Mammary microvascular endothelial cell (primary cell): ENCODE results near the gene CADM4. TPM values are rescaled to one million over a fixed set of nuclear protein-coding genes. Genes with fewer than 3 reads are reported as not detected.

Experiments used
- total RNA-seq: library from RNA; depleted of rRNA; stranded (reverse); fragments of >200 nt; gene quantifications from 2 replicates; pipeline ENCODE4 v1.2.3, GENCODE V29; 2015

Gene CADM4
- 1.1 and 1.6 TPM in 2 replicates for total RNA-seq

GRCh38 chr19:43639519-43640423 is at the start of gene CADM4:
Gene CADM4 (minus strand): TSS chr19:43639850. CDS start chr19:43639790, 60 bp downstream.

DNA sequence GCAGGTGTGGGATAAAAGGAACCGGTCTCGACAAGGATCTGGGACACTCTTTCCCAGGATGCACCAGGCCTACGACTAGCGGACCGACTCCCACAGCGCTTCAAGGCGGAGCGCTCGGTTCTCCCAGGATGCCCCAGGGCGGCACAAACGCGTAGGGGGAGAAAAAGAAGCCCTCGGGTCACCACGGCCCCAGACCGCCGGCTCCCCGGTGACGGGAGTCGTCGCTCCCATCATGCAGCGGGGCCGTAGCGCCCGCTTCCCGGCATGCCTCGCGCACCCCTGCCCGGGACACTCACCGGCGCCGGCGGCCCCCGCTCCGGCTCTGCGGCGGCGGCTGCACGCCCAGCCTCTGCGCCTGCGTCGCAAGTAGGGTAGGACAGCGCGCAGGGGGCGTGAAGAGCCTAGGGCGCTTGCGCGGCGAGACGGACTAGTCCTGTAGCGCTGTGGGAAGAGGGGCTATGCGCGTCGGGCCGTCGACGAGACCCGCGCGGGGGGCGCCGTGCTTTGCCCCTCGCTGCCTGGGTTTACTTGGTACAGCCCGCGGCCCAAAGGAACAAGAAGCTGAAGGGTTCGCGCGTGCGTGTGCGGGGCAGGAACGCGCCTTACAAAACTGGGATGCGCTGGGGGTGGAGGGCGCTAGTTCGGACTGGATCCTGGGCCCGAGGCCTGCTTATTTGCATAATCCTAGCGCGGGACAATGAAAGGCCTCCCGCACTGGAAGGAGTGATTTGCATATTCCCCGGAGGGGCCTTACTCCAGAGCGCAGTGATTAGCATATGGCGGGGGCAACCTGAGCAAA is 20.2 kb downstream of the CADM4 start, which contains the start of gene ZNF428:
Gene ZNF428, minus strand, starts transcription at position 368 of the 799 bp plus-strand sequence. CDS start 5,325 bp downstream, outside the sequence.

DNA sequence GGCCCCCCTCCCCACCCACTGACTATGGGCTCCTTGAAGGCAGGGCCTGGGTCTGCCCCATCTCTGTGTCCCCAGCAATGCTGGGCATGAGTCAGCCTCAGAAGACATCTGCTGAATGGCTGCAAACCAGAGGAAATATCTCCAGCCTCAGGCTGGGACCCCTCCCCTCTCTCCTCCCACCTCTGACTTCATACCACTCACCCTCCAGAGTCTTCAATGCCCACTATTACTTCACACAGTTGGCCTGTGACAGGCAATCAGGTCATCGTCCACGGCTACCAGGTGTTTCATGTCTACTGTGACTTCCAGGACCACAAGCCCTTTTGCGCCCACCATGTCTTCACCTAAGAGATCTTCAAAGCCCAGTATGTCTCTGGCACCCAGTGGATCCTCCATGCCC is 27.9 kb downstream of the CADM4 start, which contains the start of gene SRRM5:
Gene SRRM5, plus strand, starts transcription at position 301 of the 400 bp plus-strand sequence. Its CDS starts 34 bp downstream, at position 335.

GRCh38 chr19:43595999-43596841 is 43.4 kb downstream of the CADM4 start, which contains the start of the genes IRGQ and ZNF576:
Gene IRGQ (minus strand): TSS chr19:43596134. CDS start chr19:43595338, 796 bp downstream.
Gene ZNF576 (plus strand): TSS chr19:43596595. CDS start chr19:43597109, 514 bp downstream.

DNA sequence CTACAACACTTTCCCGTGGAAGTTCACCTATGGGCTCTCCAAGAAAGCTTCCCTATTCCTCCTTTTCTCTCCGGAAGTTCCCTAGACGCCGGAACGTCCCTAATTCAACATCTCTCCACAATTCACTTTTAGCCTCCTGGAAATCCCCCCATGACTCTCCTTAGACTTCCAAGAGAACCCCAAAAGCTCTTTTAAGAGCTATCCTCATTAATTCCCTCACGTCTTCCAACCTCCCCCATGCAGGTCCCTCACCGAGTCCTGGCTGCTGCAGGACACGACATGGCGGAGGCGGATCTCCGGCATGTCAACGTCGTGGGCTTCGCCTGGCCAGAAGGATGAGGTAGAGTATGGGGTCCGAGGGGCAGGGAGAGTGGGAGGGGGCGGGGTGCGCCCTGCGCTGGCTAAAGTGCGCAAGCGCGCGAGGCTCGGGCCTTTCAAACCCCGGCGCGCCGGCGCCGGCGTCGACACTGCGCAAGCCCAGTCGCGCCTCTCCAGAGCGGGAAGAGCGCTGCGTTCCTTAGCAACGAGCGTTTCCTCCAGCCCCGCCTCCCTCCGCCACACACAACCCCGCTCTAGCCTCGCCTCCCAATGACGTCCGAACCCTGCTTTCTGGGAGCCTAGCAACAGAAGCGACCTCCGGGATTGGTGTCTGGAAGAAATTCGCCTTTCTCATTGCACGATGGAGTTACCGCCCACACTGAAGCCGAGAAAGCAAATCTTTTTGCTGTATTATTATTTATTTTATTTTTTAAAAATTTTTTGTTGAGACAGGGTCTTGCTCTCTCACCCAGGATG is 64.3 kb downstream of the CADM4 start, which contains the start of the genes PINLYP and XRCC1:
Gene PINLYP, plus strand, starts transcription at position 646 of the 795 bp plus-strand sequence. CDS start 1,391 bp downstream, outside the sequence.
Gene XRCC1, minus strand, starts transcription at position 372 of the 795 bp plus-strand sequence. Its CDS starts 69 bp downstream, at position 303.

Other genes starting within 250 kb of the CADM4 start
- gene TEX101, start 225.0 kb downstream of the CADM4 start, total RNA-seq, result not detected in 2 replicates
- gene LYPD3, start 174.2 kb downstream of the CADM4 start, total RNA-seq, result 0.10 TPM in 1 of 2 replicates, not detected in the other
- 2.9 and 5.4 TPM in 2 replicates for gene PHLDB3, start 135.1 kb downstream of the CADM4 start, total RNA-seq
- 57.5 and 60.8 TPM in 2 replicates for gene ETHE1, start 112.6 kb downstream of the CADM4 start, total RNA-seq
- 0.07 and 0.15 TPM in 2 replicates for gene ZNF575, start 106.7 kb downstream of the CADM4 start, total RNA-seq
- gene XRCC1, start 64.3 kb downstream of the CADM4 start, total RNA-seq, result 23.6 and 24.1 TPM in 2 replicates
- 0.44 and 1.00 TPM in 2 replicates for gene PINLYP, start 64.0 kb downstream of the CADM4 start, total RNA-seq
- gene IRGQ, start 43.7 kb downstream of the CADM4 start, total RNA-seq, result 23.6 and 24.0 TPM in 2 replicates
- gene ZNF576, start 43.3 kb downstream of the CADM4 start, total RNA-seq, result 11.8 and 16.6 TPM in 2 replicates
- 0.33 TPM in 1 of 2 replicates, not detected in the other for gene SRRM5, start 27.8 kb downstream of the CADM4 start, total RNA-seq
- 42.8 and 50.8 TPM in 2 replicates for gene ZNF428, start 20.2 kb downstream of the CADM4 start, total RNA-seq
- 168 and 177 TPM in 2 replicates for gene PLAUR, start 30.3 kb upstream of the CADM4 start, total RNA-seq
- not detected in 2 replicates for gene IRGC, start 76.2 kb upstream of the CADM4 start, total RNA-seq
- gene SMG9, start 115.1 kb upstream of the CADM4 start, total RNA-seq, result 12.0 and 16.7 TPM in 2 replicates
- 1.3 and 3.2 TPM in 2 replicates for gene KCNN4, start 141.1 kb upstream of the CADM4 start, total RNA-seq
- gene LYPD5, start 162.6 kb upstream of the CADM4 start, total RNA-seq, result 2.4 and 3.9 TPM in 2 replicates
- gene ZNF283, start 187.5 kb upstream of the CADM4 start, total RNA-seq, result 2.5 and 2.7 TPM in 2 replicates
- 1.3 and 3.4 TPM in 2 replicates for gene ZNF404, start 244.1 kb upstream of the CADM4 start, total RNA-seq